OCI-LY3 (cell line): ENCODE results near the gene SLC26A1.

ENCODE experiments used
- EZH2phosphoT487 ChIP-seq: fragments of 200-600 bp; shearing (Covaris generic); IDR thresholded peaks from 2 replicates; pipeline ENCODE4 v1.6.1; 2018; ENCODE audit warnings: antibody characterized with exemption, mixed run types, low read depth
- TF ChIP-seq, protein P1 (sequence below): fragments of 200-600, 300-600 bp; sonication (generic); IDR thresholded peaks from 2 replicates; pipeline ENCODE4 v1.5.1; 2014; ENCODE audit warnings: antibody characterized with exemption, low read length, low read depth

GRCh38 chr4:1041936-1042330, 48.7 kb upstream of the SLC26A1 start:
- TF ChIP-seq, protein P1, sequence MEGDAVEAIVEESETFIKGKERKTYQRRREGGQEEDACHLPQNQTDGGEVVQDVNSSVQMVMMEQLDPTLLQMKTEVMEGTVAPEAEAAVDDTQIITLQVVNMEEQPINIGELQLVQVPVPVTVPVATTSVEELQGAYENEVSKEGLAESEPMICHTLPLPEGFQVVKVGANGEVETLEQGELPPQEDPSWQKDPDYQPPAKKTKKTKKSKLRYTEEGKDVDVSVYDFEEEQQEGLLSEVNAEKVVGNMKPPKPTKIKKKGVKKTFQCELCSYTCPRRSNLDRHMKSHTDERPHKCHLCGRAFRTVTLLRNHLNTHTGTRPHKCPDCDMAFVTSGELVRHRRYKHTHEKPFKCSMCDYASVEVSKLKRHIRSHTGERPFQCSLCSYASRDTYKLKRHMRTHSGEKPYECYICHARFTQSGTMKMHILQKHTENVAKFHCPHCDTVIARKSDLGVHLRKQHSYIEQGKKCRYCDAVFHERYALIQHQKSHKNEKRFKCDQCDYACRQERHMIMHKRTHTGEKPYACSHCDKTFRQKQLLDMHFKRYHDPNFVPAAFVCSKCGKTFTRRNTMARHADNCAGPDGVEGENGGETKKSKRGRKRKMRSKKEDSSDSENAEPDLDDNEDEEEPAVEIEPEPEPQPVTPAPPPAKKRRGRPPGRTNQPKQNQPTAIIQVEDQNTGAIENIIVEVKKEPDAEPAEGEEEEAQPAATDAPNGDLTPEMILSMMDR, result no peak
- no peak for TF ChIP-seq EZH2phosphoT487
